H1 (cell line): ENCODE results near the gene SORCS3. TPM values are rescaled to one million over a fixed set of nuclear protein-coding genes. Genes with fewer than 3 reads are reported as not detected.

ENCODE experiments used
- CTCF ChIA-PET: fragments of 300-600 bp; sonication (Branson Sonifier 250); formaldehyde crosslinking; loops from one replicate; lab custom pipeline; 2021; ENCODE audit not compliant: partially characterized antibody; lab: Charles Lee
- POLR2A ChIA-PET: fragments of 300-600 bp; sonication (Branson Sonifier 250); formaldehyde crosslinking; loops from one replicate; lab custom pipeline; 2021; ENCODE audit warnings: inconsistent platforms; ENCODE audit not compliant: partially characterized antibody; lab: Charles Lee
- DNase-seq, 2 experiments: peaks; one replicate each; pipeline versions ENCODE4 v3.0.0 to v3.0.0-alpha.2; 2010 to 2022; ENCODE audit warnings: low spot score in 2 of 2, low read depth in 1 of 2, mixed read lengths in 1 of 2
- FAIRE-seq: peaks from 2 replicates; lab custom pipeline; 2011; peaks lifted over from hg19 to GRCh38; lab: Jason Lieb, UNC
- H2AFZ ChIP-seq: 2 replicates; pipeline ENCODE4 v1.8.1; 2012; ENCODE audit warnings: low read length, inconsistent platforms
- H2AK5ac ChIP-seq: 2 replicates; pipeline ENCODE4 v1.6.1; 2013; ENCODE audit warnings: low read depth, low read length
- H2BK120ac ChIP-seq: replicated peaks from 2 replicates; pipeline ENCODE3; 2013; ENCODE audit warnings: low read depth, low read length, inconsistent platforms
- H2BK12ac ChIP-seq: 2 replicates; pipeline ENCODE4 v1.6.1; 2013; ENCODE audit warnings: low read depth, low read length
- H2BK15ac ChIP-seq: 2 replicates; pipeline ENCODE4 v1.6.1; 2013; ENCODE audit warnings: low read length
- H2BK20ac ChIP-seq: 2 replicates; pipeline ENCODE4 v1.6.1; 2013; ENCODE audit warnings: low read length
- H2BK5ac ChIP-seq: 2 replicates; pipeline ENCODE4 v1.6.1; 2013; ENCODE audit warnings: low read depth, low read length
- H3K14ac ChIP-seq: 2 replicates; pipeline ENCODE4 v1.6.1; 2013; ENCODE audit warnings: inconsistent platforms; ENCODE audit not compliant: insufficient read length
- H3K18ac ChIP-seq: 2 replicates; pipeline ENCODE4 v1.6.1; 2013; ENCODE audit warnings: low read length; ENCODE audit errors: extremely low read depth
- H3K23ac ChIP-seq: 2 replicates; pipeline ENCODE4 v1.6.1; 2013; ENCODE audit warnings: inconsistent platforms; ENCODE audit not compliant: insufficient read length
- H3K23me2 ChIP-seq: 2 replicates; pipeline ENCODE4 v1.6.1; 2013; ENCODE audit warnings: low read depth, low read length
- H3K27ac ChIP-seq: 2 replicates; pipeline ENCODE4 v1.6.1; 2011; ENCODE audit warnings: low read depth, low read length, inconsistent platforms
- H3K27me3 ChIP-seq, 4 experiments: replicated peaks in 1 of 4; 1 replicate in 1 of 4; 2 replicates in 3 of 4; pipeline versions ENCODE4 v1.6.1 to v1.8.1; 2011 to 2013; ENCODE audit warnings: low read length in 3 of 4, mild to moderate bottlenecking in 3 of 4, inconsistent platforms in 2 of 4, mixed read lengths in 2 of 4, moderate library complexity in 1 of 4; ENCODE audit not compliant: control insufficient read depth in 3 of 4, insufficient read depth in 3 of 4; ENCODE audit errors: extremely low read depth in 1 of 4
- H3K36me3 ChIP-seq, 4 experiments: 2 replicates each; pipeline versions ENCODE4 v1.6.1 to v1.8.1; 2011 to 2013; ENCODE audit warnings: mild to moderate bottlenecking in 4 of 4, low read length in 3 of 4, moderate library complexity in 2 of 4, control low read depth in 1 of 4, inconsistent platforms in 1 of 4; ENCODE audit not compliant: insufficient read depth in 4 of 4, control insufficient read depth in 2 of 4
- H3K4ac ChIP-seq: replicated peaks from 2 replicates; pipeline ENCODE3; 2013; ENCODE audit warnings: low read length, low read depth, mixed read lengths, inconsistent platforms; ENCODE audit not compliant: insufficient read length
- H3K4me1 ChIP-seq, 4 experiments: replicated peaks in 1 of 4; 1 replicate in 1 of 4; 2 replicates in 3 of 4; pipeline versions ENCODE4 v1.6.1 to v1.8.1; 2011 to 2013; ENCODE audit warnings: low read length in 3 of 4, inconsistent platforms in 2 of 4, mixed read lengths in 1 of 4; ENCODE audit not compliant: insufficient read depth in 4 of 4, control insufficient read depth in 3 of 4
- H3K4me2 ChIP-seq, 2 experiments: 2 replicates each; pipeline versions ENCODE4 v1.6.1 to v1.8.1; 2011 to 2013; ENCODE audit warnings: low read depth in 2 of 2, low read length in 2 of 2, control low read depth in 1 of 2, inconsistent platforms in 1 of 2, mild to moderate bottlenecking in 1 of 2; ENCODE audit not compliant: insufficient read depth in 1 of 2
- H3K4me3 ChIP-seq, 4 experiments: fragments of 200-600, 300-600 bp in 1 of 4; sonication (generic), shearing (Covaris generic), sonication (Bioruptor Twin) in 1 of 4; 2 replicates each; pipeline versions ENCODE4 v1.5.1 to v1.8.1; 2011 to 2016; ENCODE audit warnings: low read length in 4 of 4, low read depth in 3 of 4, control low read depth in 2 of 4, inconsistent platforms in 2 of 4, mild to moderate bottlenecking in 2 of 4, mixed read lengths in 1 of 4, moderate library complexity in 1 of 4; ENCODE audit not compliant: insufficient read depth in 2 of 4; ENCODE audit errors: extremely low read depth in 1 of 4
- H3K56ac ChIP-seq: replicated peaks from 2 replicates; pipeline ENCODE3; 2013; ENCODE audit warnings: low read depth, mild to moderate bottlenecking, mixed read lengths, low read length, inconsistent platforms; ENCODE audit not compliant: insufficient read length
- H3K79me1 ChIP-seq: 2 replicates; pipeline ENCODE4 v1.6.1; 2013; ENCODE audit warnings: low read depth, low read length, control low read depth
- H3K79me2 ChIP-seq, 2 experiments: 2 replicates each; pipeline versions ENCODE4 v1.6.1 to v1.8.1; 2012 to 2013; ENCODE audit warnings: low read length in 2 of 2, mild to moderate bottlenecking in 2 of 2, inconsistent platforms in 1 of 2; ENCODE audit not compliant: insufficient read depth in 2 of 2, control insufficient read depth in 1 of 2
- H3K9ac ChIP-seq, 4 experiments: replicated peaks in 1 of 4; 1 replicate in 1 of 4; 2 replicates in 3 of 4; pipeline versions ENCODE4 v1.6.1 to v1.8.1; 2011 to 2013; ENCODE audit warnings: low read depth in 3 of 4, low read length in 3 of 4, control low read depth in 2 of 4, mild to moderate bottlenecking in 2 of 4, moderate library complexity in 2 of 4, inconsistent platforms in 1 of 4; ENCODE audit errors: extremely low read depth in 1 of 4
- H3K9me3 ChIP-seq, 2 experiments: 2 replicates each; pipeline versions ENCODE4 v1.6.1 to v1.8.1; 2012 to 2013; ENCODE audit warnings: mild to moderate bottlenecking in 2 of 2, moderate library complexity in 2 of 2, control low read depth in 1 of 2, inconsistent platforms in 1 of 2, low read depth in 1 of 2, low read length in 1 of 2, mixed read lengths in 1 of 2; ENCODE audit not compliant: insufficient read depth in 2 of 2
- H4K20me1 ChIP-seq, 2 experiments: replicated peaks in 1 of 2; 2 replicates each; pipeline versions ENCODE3 to v1.8.1; 2011 to 2013; ENCODE audit warnings: inconsistent platforms in 2 of 2, low read length in 2 of 2, mild to moderate bottlenecking in 1 of 2; ENCODE audit not compliant: insufficient read depth in 2 of 2, control insufficient read depth in 1 of 2
- H4K5ac ChIP-seq: 2 replicates; pipeline ENCODE4 v1.6.1; 2013; ENCODE audit warnings: low read length, low read depth, mixed read lengths, inconsistent platforms; ENCODE audit not compliant: insufficient read length
- H4K8ac ChIP-seq: 2 replicates; pipeline ENCODE4 v1.8.0; 2013; ENCODE audit warnings: mild to moderate bottlenecking, moderate library complexity, low read length, inconsistent platforms; ENCODE audit not compliant: insufficient read depth; ENCODE audit errors: extremely low read depth
- H4K91ac ChIP-seq: replicated peaks from 2 replicates; pipeline ENCODE3; 2013; ENCODE audit warnings: low read length, mixed read lengths, inconsistent platforms; ENCODE audit not compliant: insufficient read length
- ASH2L ChIP-seq: fragments of 200-600, 300-600 bp; sonication (generic); IDR thresholded peaks from one replicate; pipeline ENCODE4 v1.7.1; 2017; ENCODE audit warnings: low read length
- CEBPB ChIP-seq: IDR thresholded peaks from 2 replicates; pipeline ENCODE4 v1.6.1; 2012; ENCODE audit warnings: low read depth, low read length
- CHD2 ChIP-seq: IDR thresholded peaks from 2 replicates; pipeline ENCODE4 v1.6.1; 2012; ENCODE audit warnings: low read length, improper control_type of control experiment
- CTBP2 ChIP-seq: IDR thresholded peaks from 2 replicates; pipeline ENCODE4 v1.7.0; 2011; ENCODE audit warnings: borderline replicate concordance, mild to moderate bottlenecking, moderate library complexity, mixed read lengths, low read length; ENCODE audit not compliant: insufficient read depth, insufficient read length
- HDAC6 ChIP-seq: IDR thresholded peaks from one replicate; pipeline ENCODE4 v1.7.1; 2012; ENCODE audit warnings: low read depth, mild to moderate bottlenecking, inconsistent platforms, low read length, moderate library complexity
- JUND ChIP-seq: IDR thresholded peaks from 2 replicates; pipeline ENCODE4 v1.6.1; 2011; ENCODE audit warnings: mild to moderate bottlenecking, improper control_type of control experiment, low read length
- POLR2A ChIP-seq, 2 experiments: IDR thresholded peaks; 1 replicate in 1 of 2; 2 replicates in 1 of 2; pipeline ENCODE4 v1.6.1; 2011; ENCODE audit warnings: low read depth in 2 of 2, low read length in 2 of 2, mild to moderate bottlenecking in 2 of 2; ENCODE audit errors: control extremely low read depth in 1 of 2
- RAD21 ChIP-seq, 2 experiments: IDR thresholded peaks in 1 of 2; conservative IDR thresholded peaks in 1 of 2; 2 replicates each; pipeline ENCODE4 v1.6.1; 2011; ENCODE audit warnings: low read depth in 2 of 2, low read length in 2 of 2, improper control_type of control experiment in 1 of 2, inconsistent platforms in 1 of 2, mild to moderate bottlenecking in 1 of 2, moderate library complexity in 1 of 2
- SP4 ChIP-seq: IDR thresholded peaks from 2 replicates; pipeline ENCODE4 v1.6.1; 2012; ENCODE audit warnings: low read length, inconsistent platforms
- TAF1 ChIP-seq: IDR thresholded peaks from 2 replicates; pipeline ENCODE4 v1.6.1; 2011; ENCODE audit warnings: mild to moderate bottlenecking, low read depth, low read length
- WGBS, 2 experiments: shearing (Covaris generic) in 1 of 2; methylation state at CpG; one replicate each; pipeline versions ENCODE4 v1.1.6 to v1.1.7; 2013 to 2015; ENCODE audit warnings: low lambda C conversion rate in 2 of 2, mixed read lengths in 2 of 2, inconsistent platforms in 1 of 2, low coverage in 1 of 2, missing lambda C conversion rate in 1 of 2; ENCODE audit not compliant: insufficient replicate concordance in 2 of 2, insufficient coverage in 1 of 2, insufficient read length in 1 of 2; ENCODE audit errors: extremely low coverage in 1 of 2, missing lambda C conversion rate in 1 of 2; 5-methylcytosine and 5-hydroxymethylcytosine counted together
- polyA plus RNA-seq, 7 experiments: library from polyadenylated mRNA; depleted of rRNA in 3 of 7; stranded (reverse) in 5 of 7; unstranded in 2 of 7; fragments of >200 nt in 5 of 7; fragments of 200-250 nt in 2 of 7; gene quantifications; 1 replicate in 5 of 7; 2 replicates in 1 of 7; 4 replicates in 1 of 7; pipeline versions ENCODE4 v1.2.1 to v1.2.3, GENCODE V29; 2011 to 2013; ENCODE audit warnings: missing spikeins in 2 of 7, mixed read lengths in 2 of 7
- total RNA-seq: library from RNA; stranded (reverse); fragmentation: NEBNext Ultra II Directional; extraction: Animal tissue kit (Norgen Biotek cat#: 25700); gene quantifications from 2 replicates; pipeline ENCODE4 v1.2.1, GENCODE V29; 2021
- TF ChIP-seq, protein P1 (sequence below), 3 experiments: IDR thresholded peaks; 1 replicate in 2 of 3; 2 replicates in 1 of 3; pipeline versions ENCODE4 v1.5.1 to v1.6.1; 2011; ENCODE audit warnings: low read length in 3 of 3, mild to moderate bottlenecking in 3 of 3, inconsistent platforms in 2 of 3, low read depth in 1 of 3, moderate library complexity in 1 of 3; ENCODE audit not compliant: insufficient read depth in 1 of 3; ENCODE audit errors: control extremely low read depth in 1 of 3

SORCS3 gene
- total and polyA plus RNA-seq, 2 of the 8 experiments (the other 6 are each of a cell fraction or from before 2014, with no cell fraction given) = 0.26 to 0.88 TPM

DNA sequence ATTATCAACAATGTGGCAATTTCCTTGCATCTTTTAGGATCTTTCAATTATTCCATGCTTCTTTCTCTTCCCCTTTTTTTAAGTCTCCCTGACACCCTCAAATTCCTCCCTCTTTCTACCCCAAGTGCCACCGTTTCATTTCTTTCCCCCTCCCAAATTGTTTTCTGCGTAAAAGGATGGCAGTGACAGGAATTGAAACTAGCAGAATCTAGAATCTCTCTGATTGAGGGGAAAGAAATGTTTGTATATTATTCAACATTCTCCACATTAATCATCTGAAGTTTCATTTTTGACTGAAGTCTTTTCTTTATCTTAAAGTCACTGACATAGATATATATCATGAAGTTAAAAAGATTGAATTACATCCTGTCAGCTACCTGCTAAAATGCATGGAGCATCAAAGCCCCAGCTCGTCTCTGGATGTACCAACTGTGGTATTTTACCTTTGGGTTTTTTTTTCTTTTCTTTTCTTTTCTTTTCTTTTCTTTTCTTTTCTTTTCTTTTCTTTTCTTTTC is 633.5 kb downstream of the SORCS3 start:
- no peak overlapping the region for H2BK20ac ChIP-seq
- H3K23me2 ChIP-seq = no peaks in the 10 kb centered on the region
- H3K9ac ChIP-seq = no peak overlapping the region
- H3K27me3 ChIP-seq = no peaks in the 10 kb centered on the region
- no peak overlapping the region for H4K5ac ChIP-seq
- H3K9me3 ChIP-seq = no peaks in the 10 kb centered on the region
- ChIA-PET POLR2A (interaction anchor here (0.6 kb wide), 1 partner anchor 21 kb away, joined by 4 read pairs; no protein-coding TSS in a partner anchor), CTCF (no interaction called here)
- H3K4me2 ChIP-seq = no peak overlapping the region
- no peaks in the 10 kb centered on the region for H3K4me1 ChIP-seq
- no peak overlapping the region for H2AK5ac ChIP-seq
- H3K14ac ChIP-seq = no peak overlapping the region
- no peak overlapping the region for H2AFZ ChIP-seq
- no peak overlapping the region for H2BK120ac ChIP-seq
- H2BK12ac ChIP-seq = no peak overlapping the region
- FAIRE-seq = no peak
- no peak overlapping the region for H3K4me3 ChIP-seq
- H3K56ac ChIP-seq = no peak overlapping the region
- no peaks in the 10 kb centered on the region; the same call in 1 of the 2 replicates for H3K79me1 ChIP-seq
- no peak overlapping the region for H4K91ac ChIP-seq
- no peak overlapping the region for H3K27ac ChIP-seq
- no peak overlapping the region for H3K4ac ChIP-seq
- no peak overlapping the region for H3K18ac ChIP-seq
- WGBS, 2 experiments = 86% methylated on average over 3 of the region's 3 CpGs; no CpG with 5 or more reads in 1 of the 2 experiments
- H3K23ac ChIP-seq = no peak overlapping the region
- no peaks in the 10 kb centered on the region for H3K36me3 ChIP-seq
- H4K8ac ChIP-seq = no peak overlapping the region
- H2BK15ac ChIP-seq = no peak overlapping the region
- H4K20me1 ChIP-seq = no peaks in the 10 kb centered on the region
- DNase-seq = no peak
- no peak overlapping the region for H2BK5ac ChIP-seq
- H3K79me2 ChIP-seq = no peaks in the 10 kb centered on the region
- TF ChIP-seq CHD2 (no peak), CEBPB (no peak), HDAC6 (no peak), TAF1 (no peak), RAD21 (IDR thresholded peaks at IDR 0.05 in 1 of 2, conservative IDR thresholded peaks at IDR 0.05 in 1 of 2; ENCODE audit: low read depth in 2 of 2, low read length in 2 of 2) (no peak), CTBP2 (no peak), SP4 (no peak), JUND (no peak), ASH2L (no peak), POLR2A (IDR thresholded peaks at IDR 0.05; ENCODE audit: control extremely low read depth in 1 of 2, low read depth in 2 of 2, low read length in 2 of 2) (no peak)
- TF ChIP-seq, protein P1, sequence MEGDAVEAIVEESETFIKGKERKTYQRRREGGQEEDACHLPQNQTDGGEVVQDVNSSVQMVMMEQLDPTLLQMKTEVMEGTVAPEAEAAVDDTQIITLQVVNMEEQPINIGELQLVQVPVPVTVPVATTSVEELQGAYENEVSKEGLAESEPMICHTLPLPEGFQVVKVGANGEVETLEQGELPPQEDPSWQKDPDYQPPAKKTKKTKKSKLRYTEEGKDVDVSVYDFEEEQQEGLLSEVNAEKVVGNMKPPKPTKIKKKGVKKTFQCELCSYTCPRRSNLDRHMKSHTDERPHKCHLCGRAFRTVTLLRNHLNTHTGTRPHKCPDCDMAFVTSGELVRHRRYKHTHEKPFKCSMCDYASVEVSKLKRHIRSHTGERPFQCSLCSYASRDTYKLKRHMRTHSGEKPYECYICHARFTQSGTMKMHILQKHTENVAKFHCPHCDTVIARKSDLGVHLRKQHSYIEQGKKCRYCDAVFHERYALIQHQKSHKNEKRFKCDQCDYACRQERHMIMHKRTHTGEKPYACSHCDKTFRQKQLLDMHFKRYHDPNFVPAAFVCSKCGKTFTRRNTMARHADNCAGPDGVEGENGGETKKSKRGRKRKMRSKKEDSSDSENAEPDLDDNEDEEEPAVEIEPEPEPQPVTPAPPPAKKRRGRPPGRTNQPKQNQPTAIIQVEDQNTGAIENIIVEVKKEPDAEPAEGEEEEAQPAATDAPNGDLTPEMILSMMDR (IDR thresholded peaks at IDR 0.05; ENCODE audit: control extremely low read depth in 1 of 3, insufficient read depth in 1 of 3, low read depth in 1 of 3, low read length in 3 of 3) = no peak
